Progenitor cell of endocrine pancreas (in vitro differentiated cells): ENCODE measurements around the gene SDF2L1. TPM values are rescaled to one million over a fixed set of nuclear protein-coding genes. Genes with fewer than 3 reads are reported as not detected.
"Not testable (repeated sequence)": the region's sequence is repeated elsewhere in the genome, so short reads cannot be mapped to it uniquely, and the experiment has no call there.

Source experiments
- DNase-seq: peaks from one replicate; pipeline ENCODE4 v3.0.0; 2021; ENCODE audit warnings: low spot score; ENCODE audit not compliant: unreplicated experiment
- H3K27ac Mint-ChIP-seq: 2 replicates; pipeline ENCODE4 v1.8.0; 2021; ENCODE audit warnings: mild to moderate bottlenecking, moderate library complexity, mixed read lengths
- H3K27me3 Mint-ChIP-seq: 2 replicates; pipeline ENCODE4 v1.8.0; 2021; ENCODE audit warnings: mixed read lengths
- H3K36me3 Mint-ChIP-seq: 2 replicates; pipeline ENCODE4 v1.8.0; 2022; ENCODE audit warnings: mixed read lengths; ENCODE audit not compliant: insufficient read depth
- H3K4me1 Mint-ChIP-seq: 2 replicates; pipeline ENCODE4 v1.8.0; 2021; ENCODE audit warnings: low read depth, mixed read lengths
- H3K4me3 Mint-ChIP-seq: 2 replicates; pipeline ENCODE4 v1.8.0; 2021; ENCODE audit warnings: low read depth, mild to moderate bottlenecking, moderate library complexity, mixed read lengths
- H3K9me3 Mint-ChIP-seq: 2 replicates; pipeline ENCODE4 v1.8.0; 2021; ENCODE audit warnings: low read depth, mixed read lengths
- long read RNA-seq: library from polyadenylated mRNA; unstranded; transcript quantifications from one replicate; pipeline ENCODE4 v2.0.0, GENCODE V29; 2020
- total RNA-seq: library from RNA; stranded (reverse); gene quantifications from 2 replicates; pipeline ENCODE4 v1.2.1, GENCODE V29; 2021
- TF ChIP-seq, protein P1 (sequence below): fragments of 200-600 bp; sonication (generic); IDR thresholded peaks from one replicate; pipeline ENCODE4 v1.5.0; 2021; ENCODE audit warnings: antibody characterized with exemption, mild to moderate bottlenecking; ENCODE audit not compliant: unreplicated experiment

The SDF2L1 gene
- 27.0 and 28.2 TPM in 2 replicates for total RNA-seq
- long read RNA-seq = 0 reads

GRCh38 chr22:21641789-21642583, at the start of gene SDF2L1:
Gene SDF2L1, plus strand, starts transcription at chr22:21642302. Its CDS starts 35 bp downstream, at chr22:21642337.
- peak within 1 kb of the TSS; percentile 81 for H3K4me3 Mint-ChIP-seq
- H3K36me3 Mint-ChIP-seq = peaks cover 11% of the 10 kb centered on the region
- no peaks in the 10 kb centered on the region for H3K9me3 Mint-ChIP-seq
- peak; percentile 93 for DNase-seq
- peak within 1 kb of the TSS; percentile 92 for H3K27ac Mint-ChIP-seq
- peaks cover 4% of the 10 kb centered on the region for H3K27me3 Mint-ChIP-seq
- H3K4me1 Mint-ChIP-seq = peaks cover 11% of the 10 kb centered on the region
- TF ChIP-seq, protein P1, sequence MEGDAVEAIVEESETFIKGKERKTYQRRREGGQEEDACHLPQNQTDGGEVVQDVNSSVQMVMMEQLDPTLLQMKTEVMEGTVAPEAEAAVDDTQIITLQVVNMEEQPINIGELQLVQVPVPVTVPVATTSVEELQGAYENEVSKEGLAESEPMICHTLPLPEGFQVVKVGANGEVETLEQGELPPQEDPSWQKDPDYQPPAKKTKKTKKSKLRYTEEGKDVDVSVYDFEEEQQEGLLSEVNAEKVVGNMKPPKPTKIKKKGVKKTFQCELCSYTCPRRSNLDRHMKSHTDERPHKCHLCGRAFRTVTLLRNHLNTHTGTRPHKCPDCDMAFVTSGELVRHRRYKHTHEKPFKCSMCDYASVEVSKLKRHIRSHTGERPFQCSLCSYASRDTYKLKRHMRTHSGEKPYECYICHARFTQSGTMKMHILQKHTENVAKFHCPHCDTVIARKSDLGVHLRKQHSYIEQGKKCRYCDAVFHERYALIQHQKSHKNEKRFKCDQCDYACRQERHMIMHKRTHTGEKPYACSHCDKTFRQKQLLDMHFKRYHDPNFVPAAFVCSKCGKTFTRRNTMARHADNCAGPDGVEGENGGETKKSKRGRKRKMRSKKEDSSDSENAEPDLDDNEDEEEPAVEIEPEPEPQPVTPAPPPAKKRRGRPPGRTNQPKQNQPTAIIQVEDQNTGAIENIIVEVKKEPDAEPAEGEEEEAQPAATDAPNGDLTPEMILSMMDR = no peak

DNA sequence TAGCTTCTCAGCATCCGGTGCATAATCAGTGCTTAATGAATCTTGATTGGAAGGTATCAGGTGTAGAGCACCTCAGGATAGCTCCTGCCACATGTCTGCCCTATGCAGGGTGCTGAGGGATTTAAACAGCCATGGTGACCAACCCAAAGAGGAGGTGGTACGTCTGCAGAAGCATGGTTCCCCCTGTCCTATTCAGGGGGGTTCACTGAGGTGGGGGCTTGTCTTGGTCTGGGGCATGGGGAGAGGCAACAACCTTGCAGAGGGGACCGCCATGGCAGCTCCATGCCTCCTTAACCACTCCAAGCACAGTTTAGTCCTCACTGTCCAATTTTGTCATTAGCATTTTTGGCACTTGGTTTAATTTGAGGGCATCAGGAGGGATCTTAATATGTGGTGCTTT, 49.7 kb upstream of the SDF2L1 start:
- TF ChIP-seq, protein P1 = no peak
- Mint-ChIP-seq H3K4me1 (no peaks in the 10 kb centered on the region), H3K27ac (no peak overlapping the region), H3K9me3 (no peaks in the 10 kb centered on the region), H3K4me3 (no peak overlapping the region), H3K27me3 (no peaks in the 10 kb centered on the region), H3K36me3 (peaks cover 18% of the 10 kb centered on the region)
- DNase-seq = no peak

GRCh38 chr22:21593406-21594232, 48.5 kb upstream of the SDF2L1 start:
- TF ChIP-seq, protein P1 = peak; percentile 54
- Mint-ChIP-seq H3K27ac (no peak overlapping the region), H3K4me1 (peaks cover 3% of the 10 kb centered on the region), H3K4me3 (no peak overlapping the region), H3K27me3 (no peaks in the 10 kb centered on the region), H3K9me3 (no peaks in the 10 kb centered on the region), H3K36me3 (peaks cover 17% of the 10 kb centered on the region)
- DNase-seq = no peak

DNA sequence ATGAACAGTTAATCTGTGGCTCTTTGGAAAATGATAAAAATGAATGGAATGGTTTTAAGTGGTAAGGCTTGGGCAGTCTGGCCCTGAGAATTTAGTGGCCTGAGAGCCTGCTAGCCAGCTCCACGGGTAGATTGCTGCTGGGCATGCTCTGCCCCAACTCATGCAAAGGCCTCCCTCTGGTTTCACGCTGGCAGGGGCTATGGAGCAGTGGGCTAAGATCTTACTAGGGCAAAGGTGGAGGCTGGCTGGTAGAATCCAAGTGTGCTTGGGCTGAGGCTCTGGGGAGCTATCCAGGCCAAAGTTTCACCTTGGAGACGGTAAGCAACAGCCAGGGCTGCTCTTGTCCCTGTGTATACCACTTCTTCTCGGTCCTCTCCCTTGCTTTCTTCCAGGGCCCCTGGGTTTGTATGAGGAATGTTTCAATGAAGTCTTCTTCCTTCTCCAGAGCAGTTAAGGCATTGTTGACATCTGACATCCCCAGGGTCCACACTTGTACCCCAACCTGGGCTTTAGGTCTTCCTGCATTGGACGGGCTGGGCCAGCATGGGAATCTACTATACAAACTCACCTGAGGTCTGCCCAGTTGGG, 47.1 kb upstream of the SDF2L1 start:
- Mint-ChIP-seq H3K9me3 (no peaks in the 10 kb centered on the region), H3K4me3 (no peak overlapping the region), H3K27me3 (no peaks in the 10 kb centered on the region), H3K27ac (peak overlapping the region; percentile 77), H3K36me3 (peaks cover 19% of the 10 kb centered on the region), H3K4me1 (peaks cover 8% of the 10 kb centered on the region)
- TF ChIP-seq, protein P1 = no peak
- DNase-seq = no peak

DNA sequence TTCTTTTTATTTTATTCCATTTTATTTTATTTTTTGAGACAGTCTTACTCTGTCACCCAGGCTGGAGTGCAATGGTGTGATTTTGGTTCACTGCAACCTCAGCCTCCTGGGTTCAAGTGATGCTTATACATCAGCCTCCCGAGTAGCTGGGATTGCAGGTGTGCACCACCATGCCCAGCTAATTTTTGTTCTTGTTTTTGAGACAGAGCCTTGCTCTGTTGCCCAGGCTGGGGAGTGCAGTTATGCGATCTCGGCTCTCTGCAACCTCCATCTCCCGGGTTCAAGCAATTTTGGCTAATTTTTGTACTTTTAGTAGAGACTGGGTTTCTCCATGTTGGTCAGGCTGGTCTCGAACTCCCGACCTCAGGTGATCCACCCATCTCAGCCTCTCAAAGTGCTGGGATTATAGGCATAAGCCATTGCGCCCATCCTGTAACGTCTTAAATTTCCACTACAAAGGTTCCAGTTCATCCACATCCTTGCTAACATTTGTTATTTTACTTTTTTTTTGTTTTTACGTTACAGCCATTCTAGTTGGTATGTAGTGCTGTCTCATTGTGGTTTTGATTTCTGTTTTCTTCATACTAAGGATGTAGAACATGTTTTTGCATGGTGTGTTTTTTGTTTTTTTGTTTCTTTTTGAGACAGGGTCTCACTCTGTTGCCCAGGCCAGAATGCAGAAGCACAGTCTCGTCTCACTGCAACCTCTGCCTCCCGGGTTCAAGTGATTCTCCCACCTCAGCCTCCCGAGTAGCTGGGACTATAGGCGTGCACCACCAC, 45.6 kb upstream of the SDF2L1 start:
- H3K36me3 Mint-ChIP-seq = peaks cover 19% of the 10 kb centered on the region
- H3K9me3 Mint-ChIP-seq, H3K27me3 Mint-ChIP-seq, DNase-seq, H3K27ac Mint-ChIP-seq, H3K4me3 Mint-ChIP-seq: not testable (repeated sequence)
- H3K4me1 Mint-ChIP-seq = peaks cover 10% of the 10 kb centered on the region
